GM19023 (cell line): ENCODE measurements around the gene RFX4.
"Not testable (repeated sequence)": the region's sequence is repeated elsewhere in the genome, so short reads cannot be mapped to it uniquely, and the experiment has no call there.

Experiments
- ATAC-seq: cut with Tn5 transposase; IDR thresholded peaks from one replicate; pipeline ENCODE4 v1.9.1; 2021; ENCODE audit warnings: mild to moderate bottlenecking, moderate library complexity; ENCODE audit not compliant: unreplicated experiment

RFX4 gene

DNA sequence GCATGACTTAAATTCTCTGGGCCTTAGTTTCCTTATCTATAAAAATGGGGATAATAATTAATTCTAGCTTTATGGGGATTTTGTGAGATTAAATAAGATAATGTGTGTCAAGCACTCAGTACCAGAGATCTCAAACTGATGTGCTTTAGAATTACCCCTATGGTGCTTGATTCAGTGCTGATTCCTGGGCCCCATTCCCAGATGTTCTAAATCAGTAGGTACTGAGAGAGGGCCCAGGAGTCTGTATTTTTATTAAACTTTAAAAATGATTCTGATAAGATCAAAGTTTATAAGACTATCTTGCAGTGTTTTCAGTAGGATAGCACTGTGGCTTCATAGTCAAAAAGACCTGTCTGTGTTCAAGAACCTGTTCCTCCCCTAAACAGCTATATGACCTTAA, 102.6 kb downstream of the RFX4 start:
- ATAC-seq: no peak

- ATAC-seq: no peak
These were observed 104.9 kb downstream of the RFX4 start for GRCh38 chr12:106687672-106688071.

DNA sequence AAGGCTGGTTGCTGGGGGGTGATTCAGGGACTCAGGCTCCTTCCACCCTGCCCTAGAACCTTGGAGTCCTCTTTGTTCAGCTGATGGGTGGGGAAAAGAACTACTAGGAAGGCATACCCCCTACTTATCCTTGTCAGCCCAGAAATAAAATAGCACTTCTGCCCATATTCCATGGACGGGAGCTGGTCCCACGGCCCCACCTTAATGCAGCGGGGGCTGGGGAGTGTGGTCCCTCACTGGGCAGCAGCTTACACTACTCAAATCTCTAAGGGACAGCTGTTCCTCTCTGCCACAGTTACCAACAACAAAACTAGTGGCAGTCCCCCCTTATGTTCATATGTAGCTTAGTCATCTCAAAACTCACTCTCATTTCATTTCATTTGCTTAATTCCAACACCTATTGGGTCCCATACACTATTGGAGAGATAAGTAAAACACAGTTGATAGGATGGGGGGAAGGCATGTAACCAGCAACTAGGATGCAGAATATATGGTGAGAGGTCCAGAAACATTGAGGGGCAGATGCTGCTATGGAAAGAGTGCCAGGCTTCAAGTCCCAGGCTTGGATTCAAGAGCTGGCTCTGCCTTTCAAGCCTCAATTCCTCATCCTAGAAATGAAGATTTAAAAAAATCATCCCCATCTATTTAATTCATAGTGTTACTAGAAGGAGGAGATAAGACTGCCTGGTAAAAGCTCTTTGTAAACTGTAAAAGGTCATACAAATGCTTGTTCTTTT, 107.9 kb downstream of the RFX4 start:
- no peak for ATAC-seq

- ATAC-seq: not testable (repeated sequence)
These were observed 109.2 kb downstream of the RFX4 start for GRCh38 chr12:106692033-106692432.

DNA sequence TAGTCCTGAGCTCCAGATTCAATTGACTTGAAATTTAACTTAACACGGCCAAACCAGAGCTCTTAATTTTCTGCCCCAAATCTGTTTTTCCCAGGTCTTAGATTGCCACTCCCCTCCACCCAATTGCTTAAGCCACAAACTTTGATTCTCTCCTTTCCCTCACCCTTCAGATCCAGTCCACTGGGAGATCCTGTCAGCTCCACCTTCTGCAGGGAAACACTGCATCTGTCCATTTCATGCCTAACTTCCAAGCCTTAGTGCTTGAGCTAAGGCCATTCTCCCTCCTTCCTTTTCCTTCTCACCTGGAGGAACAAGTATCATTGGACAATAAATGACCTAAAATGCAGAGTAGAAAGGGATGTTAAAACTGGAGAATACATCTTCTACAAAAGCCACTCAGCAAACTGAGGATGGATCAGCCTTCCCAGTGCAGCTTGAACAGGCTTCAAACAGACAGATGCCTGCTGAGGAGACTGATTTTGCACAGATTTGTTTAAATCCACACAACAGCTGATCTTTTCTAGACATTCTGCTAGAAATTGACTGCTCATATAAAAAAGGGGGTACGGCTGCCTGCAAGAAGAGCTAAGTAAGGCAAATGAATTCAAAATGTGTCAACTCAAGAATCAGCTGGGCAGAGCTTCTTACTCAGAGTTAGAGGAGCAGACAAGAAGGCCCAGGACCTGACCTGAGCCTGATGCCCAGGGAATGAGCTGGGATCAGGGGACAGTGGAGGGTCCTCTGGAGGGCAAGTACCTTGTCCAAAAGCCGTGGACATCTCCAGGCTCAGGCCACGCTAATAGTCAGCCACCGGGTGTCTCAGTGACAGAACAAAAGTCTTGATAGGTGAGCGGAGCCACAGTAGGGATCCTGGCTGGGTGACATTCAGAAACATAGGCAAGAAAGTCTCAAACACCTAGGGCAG, 110.4 kb downstream of the RFX4 start:
- ATAC-seq: no peak

DNA sequence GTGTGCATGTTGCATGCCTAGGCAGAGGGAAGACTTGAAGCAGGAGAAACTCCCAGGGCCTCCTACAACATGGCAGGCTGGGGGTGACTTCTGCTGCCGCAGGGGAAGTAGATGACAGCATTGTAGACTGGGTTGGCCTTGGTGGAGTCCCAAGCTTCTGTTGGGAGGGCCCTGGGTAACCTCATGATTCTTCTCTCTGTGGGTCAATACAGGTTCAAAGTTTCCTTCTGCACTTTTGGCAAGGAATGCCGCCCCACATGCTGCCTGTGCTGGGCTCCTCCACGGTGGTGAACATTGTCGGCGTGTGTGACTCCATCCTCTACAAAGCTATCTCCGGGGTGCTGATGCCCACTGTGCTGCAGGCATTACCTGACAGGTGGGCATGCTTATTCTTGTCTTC, 113.3 kb downstream of the RFX4 start:
- no peak for ATAC-seq

GRCh38 chr12:106696681-106697417, 114.0 kb downstream of the RFX4 start:
- ATAC-seq: no peak

GRCh38 chr12:106704081-106704480, 121.3 kb downstream of the RFX4 start:
- no peak for ATAC-seq

GRCh38 chr12:106705971-106706370, 123.2 kb downstream of the RFX4 start:
- ATAC-seq: no peak

GRCh38 chr12:106709068-106709511, 126.3 kb downstream of the RFX4 start:
- no peak for ATAC-seq

- no peak for ATAC-seq
These were observed 127.5 kb downstream of the RFX4 start for GRCh38 chr12:106710143-106710893.

GRCh38 chr12:106711316-106711715, 128.5 kb downstream of the RFX4 start:
- no peak for ATAC-seq

GRCh38 chr12:106712768-106713167, 130.0 kb downstream of the RFX4 start:
- no peak for ATAC-seq

DNA sequence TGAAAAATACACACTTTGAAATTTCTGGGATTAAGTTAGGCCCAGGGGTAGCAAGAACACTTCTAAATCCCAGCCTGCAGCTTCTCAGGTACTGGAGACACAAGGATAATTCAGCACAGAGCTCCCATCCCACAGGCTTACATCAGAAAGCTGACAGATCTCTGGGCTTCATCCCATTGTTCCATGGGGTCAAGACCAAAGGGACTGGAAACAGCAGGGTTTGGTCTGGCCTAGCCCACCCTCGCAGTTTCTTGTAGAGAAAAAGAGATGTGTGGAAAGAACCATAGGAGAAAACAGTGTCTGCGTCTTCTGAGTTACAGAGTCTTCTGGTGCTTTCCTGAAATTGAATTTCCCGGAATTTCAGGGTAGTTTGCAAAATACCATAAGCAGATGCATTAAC, 132.1 kb downstream of the RFX4 start:
- ATAC-seq: no peak

DNA sequence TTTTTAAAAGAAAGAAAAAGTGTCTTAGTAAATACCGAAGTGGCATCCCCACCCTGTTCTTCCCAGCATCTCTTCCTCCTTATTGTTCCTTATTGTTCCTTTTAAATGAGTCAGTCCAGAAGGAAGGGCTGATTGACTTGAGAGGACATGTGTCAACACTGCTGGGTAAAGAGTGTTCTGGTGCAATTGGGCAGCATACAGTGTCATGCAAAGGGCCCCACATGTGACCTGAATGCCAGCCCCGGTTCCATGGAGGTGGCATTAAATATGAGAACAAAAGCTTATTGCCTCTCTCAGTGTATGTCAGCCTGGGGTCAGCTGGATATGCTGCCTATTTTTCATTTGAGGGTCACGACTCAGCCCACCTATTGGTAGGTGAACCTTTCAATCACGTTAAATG, 132.8 kb downstream of the RFX4 start:
- ATAC-seq: no peak

- ATAC-seq: no peak
These were observed 134.9 kb downstream of the RFX4 start for GRCh38 chr12:106717673-106718072.

- ATAC-seq: no peak
These were observed 137.1 kb downstream of the RFX4 start for GRCh38 chr12:106719879-106720278.

- no peak for ATAC-seq
These were observed 137.9 kb downstream of the RFX4 start for GRCh38 chr12:106720696-106721095.

GRCh38 chr12:106721915-106722314, 139.1 kb downstream of the RFX4 start:
- no peak for ATAC-seq

DNA sequence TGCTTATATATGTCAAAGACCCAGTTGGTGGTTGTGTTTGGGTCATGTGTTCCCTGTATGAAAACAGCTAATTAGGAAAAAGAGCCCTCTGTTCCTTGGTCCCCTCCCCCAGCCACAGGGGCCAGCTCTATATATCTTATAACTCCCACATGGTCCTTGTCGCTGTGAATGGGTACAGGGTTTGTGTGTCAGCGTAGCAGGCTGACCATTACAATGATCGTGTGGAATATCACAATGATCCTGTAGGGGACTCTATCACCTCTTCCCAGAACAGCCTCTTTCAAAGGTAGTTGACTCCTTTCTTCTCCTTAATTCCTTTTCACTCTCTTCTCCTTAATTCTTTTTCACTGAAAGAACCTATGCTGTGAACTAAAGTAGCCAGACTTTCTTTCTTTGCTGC, 140.0 kb downstream of the RFX4 start:
- no peak for ATAC-seq

DNA sequence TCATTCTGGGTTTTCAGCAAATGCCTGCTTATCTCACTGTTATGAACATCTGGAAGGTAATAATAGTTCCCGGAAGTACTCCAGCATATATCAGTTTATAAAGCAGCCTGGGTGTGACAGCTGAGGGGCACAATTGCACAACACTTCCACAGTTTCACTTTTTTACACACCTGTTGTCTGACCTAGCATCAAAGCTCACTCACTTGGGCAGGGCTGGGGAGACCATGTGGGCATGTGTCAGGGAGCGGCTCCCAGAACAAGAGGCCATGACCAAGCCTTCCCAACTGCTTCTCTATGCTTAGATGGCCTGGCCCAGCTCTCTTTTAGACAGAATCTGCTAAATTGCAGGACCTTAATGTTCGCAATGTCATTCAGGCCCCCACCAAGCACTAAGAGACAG, 140.6 kb downstream of the RFX4 start:
- ATAC-seq: no peak
